Colon (tissue), 2 donors: ENCODE measurements around the gene SLC16A3.

Experiments
- FAIRE-seq: peaks from 2 replicates; lab custom pipeline; 2012; peaks lifted over from hg19 to GRCh38; lab: Jason Lieb, UNC
- donor health status: control.
- donor health status: control.

The SLC16A3 gene

GRCh38 chr17:82223517-82223916 is 5.3 kb upstream of the SLC16A3 start:
- FAIRE-seq = no peak

GRCh38 chr17:82224666-82225065 is 4.2 kb upstream of the SLC16A3 start:
- no peak for FAIRE-seq

GRCh38 chr17:82225368-82226029 is 3.3 kb upstream of the SLC16A3 start:
- FAIRE-seq = no peak

GRCh38 chr17:82226146-82226808 is 2.6 kb upstream of the SLC16A3 start:
- FAIRE-seq = no peak

- FAIRE-seq = no peak
Observed at GRCh38 chr17:82226809-82227628, 1.8 kb upstream of the SLC16A3 start.

- no peak for FAIRE-seq
Observed at GRCh38 chr17:82227629-82228277, 1.1 kb upstream of the SLC16A3 start.

- FAIRE-seq = no peak
Observed at GRCh38 chr17:82228278-82228841, 482 bp upstream of the SLC16A3 start.

- FAIRE-seq = no peak
Observed at GRCh38 chr17:82229698-82230608, 1.1 kb downstream of the SLC16A3 start.

- FAIRE-seq = no peak
Observed at GRCh38 chr17:82230609-82231311, 1.9 kb downstream of the SLC16A3 start.

GRCh38 chr17:82231312-82231561 is 2.4 kb downstream of the SLC16A3 start:
- FAIRE-seq = no peak

GRCh38 chr17:82231562-82232321 is 2.9 kb downstream of the SLC16A3 start:
- FAIRE-seq = no peak

- no peak for FAIRE-seq
Observed at GRCh38 chr17:82232322-82232820, 3.5 kb downstream of the SLC16A3 start.

- FAIRE-seq = no peak
Observed at GRCh38 chr17:82232876-82233785, 4.3 kb downstream of the SLC16A3 start.

- FAIRE-seq = no peak
Observed at GRCh38 chr17:82234211-82235055, 5.6 kb downstream of the SLC16A3 start.

- FAIRE-seq = no peak
Observed at GRCh38 chr17:82235056-82235774, 6.4 kb downstream of the SLC16A3 start.

GRCh38 chr17:82235775-82236141 is 6.9 kb downstream of the SLC16A3 start:
- FAIRE-seq = no peak
